Large intestine (tissue), 3 donors: ENCODE data around the gene TMEM238L. TPM values are rescaled to one million over a fixed set of nuclear protein-coding genes. Genes with fewer than 3 reads are reported as not detected.

Experiments used
- DNase-seq, 2 donors: peaks; one replicate each; pipeline versions ENCODE4 v3.0.0 to v3.0.0-alpha.2; 2013
- H3K27ac ChIP-seq: one replicate; pipeline ENCODE4 v1.5.1; 2013; ENCODE audit warnings: low read length
- H3K27me3 ChIP-seq: 2 replicates; pipeline ENCODE4 v1.6.1; 2013; ENCODE audit warnings: low read length; ENCODE audit not compliant: control insufficient read depth, insufficient read depth
- H3K36me3 ChIP-seq: 2 replicates; pipeline ENCODE4 v1.6.1; 2013; ENCODE audit warnings: low read length; ENCODE audit not compliant: control insufficient read depth, insufficient read depth
- H3K4me1 ChIP-seq: one replicate; pipeline ENCODE4 v1.6.1; 2013; ENCODE audit warnings: low read length; ENCODE audit not compliant: control insufficient read depth, insufficient read depth
- H3K4me3 ChIP-seq: one replicate; pipeline ENCODE4 v1.5.1; 2013; ENCODE audit warnings: low read length
- H3K9me3 ChIP-seq: one replicate; pipeline ENCODE4 v1.6.1; 2013; ENCODE audit warnings: mild to moderate bottlenecking, low read depth, low read length, moderate library complexity; ENCODE audit not compliant: control insufficient read depth
- WGBS: methylation state at CpG from one replicate; pipeline ENCODE4 v1.1.5; 2013; ENCODE audit warnings: low lambda C conversion rate; ENCODE audit not compliant: insufficient coverage; 5-methylcytosine and 5-hydroxymethylcytosine counted together
- polyA plus RNA-seq: library from polyadenylated mRNA; unstranded; fragments of 120-200 nt; gene quantifications from one replicate; pipeline ENCODE4 v1.2.1, GENCODE V29; 2013

The TMEM238L gene
- polyA plus RNA-seq, 1 donor, result 3.5 TPM

DNA sequence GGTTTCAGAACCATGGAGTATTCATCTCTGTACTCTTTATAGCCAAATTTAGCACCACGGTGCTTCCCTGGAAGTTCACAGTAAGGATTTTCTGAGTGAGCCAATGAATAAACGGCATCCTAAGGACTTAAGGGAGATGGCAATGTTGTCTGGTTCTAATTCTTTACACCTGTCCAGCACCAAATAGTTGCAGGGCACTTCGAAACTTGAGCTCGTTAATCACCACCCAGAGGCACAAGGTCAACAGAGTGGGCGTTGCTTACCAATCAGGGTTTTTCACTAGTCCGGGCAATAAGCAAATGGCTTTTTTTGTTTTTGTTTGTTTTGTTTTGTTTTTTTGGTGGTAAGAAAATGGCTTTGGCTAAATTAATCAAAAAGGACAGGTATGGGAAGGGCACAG lies 45.8 kb downstream of the TMEM238L start:
- Histone ChIP-seq H3K9me3 (no peaks in the 10 kb centered on the region), H3K27ac (peak overlapping the region; percentile 8), H3K4me1 (peaks cover 13% of the 10 kb centered on the region), H3K36me3 (peaks cover 33% of the 10 kb centered on the region), H3K27me3 (no peaks in the 10 kb centered on the region), H3K4me3 (no peak overlapping the region)
- no peak for DNase-seq
- 30% methylated on average over 2 of the region's 6 CpGs for WGBS

DNA sequence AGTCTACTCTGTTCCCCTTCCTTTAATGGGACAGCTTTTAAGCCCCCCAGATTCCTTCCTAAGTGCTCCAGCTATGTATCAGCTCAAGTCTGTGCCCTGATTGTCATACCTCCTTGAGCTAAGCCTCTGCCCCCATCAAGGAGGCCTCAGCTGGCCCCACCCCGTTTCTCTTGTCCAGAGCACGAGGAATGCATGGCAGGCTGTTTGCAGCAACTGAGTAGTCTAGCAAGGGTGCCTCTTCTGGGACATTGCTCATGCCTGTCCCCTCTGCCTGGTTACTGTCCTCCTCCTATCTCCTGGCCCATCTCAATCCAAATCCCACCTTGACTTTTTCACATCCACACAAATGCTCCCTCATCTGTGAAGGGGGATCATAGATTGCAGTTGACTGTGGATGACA lies 46.3 kb downstream of the TMEM238L start:
- peak in 1 of 2 donors; percentile 48 for DNase-seq
- no peak overlapping the region for H3K4me3 ChIP-seq
- H3K27ac ChIP-seq, result peak overlapping the region; percentile 39
- peaks cover 13% of the 10 kb centered on the region for H3K4me1 ChIP-seq
- whole genome bisulfite sequencing, result no CpG with 5 or more reads among the region's 2 CpGs
- no peaks in the 10 kb centered on the region for H3K9me3 ChIP-seq
- peaks cover 32% of the 10 kb centered on the region for H3K36me3 ChIP-seq
- H3K27me3 ChIP-seq, result no peaks in the 10 kb centered on the region

DNA sequence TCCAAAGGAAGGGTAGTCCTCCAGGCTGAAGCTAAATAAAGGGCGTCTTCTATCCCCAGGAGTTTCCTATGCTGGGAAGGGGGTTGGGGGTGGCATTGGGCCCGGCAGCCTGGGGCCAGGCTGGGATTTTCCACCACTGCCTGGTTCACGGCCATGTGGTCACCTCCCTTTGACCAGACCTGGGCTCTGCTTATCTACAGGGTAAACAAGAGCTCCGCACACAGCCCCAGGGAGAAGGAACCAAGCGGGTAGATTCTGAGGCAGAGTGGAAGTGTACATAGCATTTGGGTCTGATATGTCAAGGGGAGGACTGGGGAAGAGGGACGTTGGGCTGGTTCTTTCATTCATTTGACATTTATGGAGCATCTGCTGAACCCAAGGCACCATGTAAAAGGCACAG lies 46.8 kb downstream of the TMEM238L start:
- no peaks in the 10 kb centered on the region for H3K27me3 ChIP-seq
- H3K4me1 ChIP-seq, result peaks cover 13% of the 10 kb centered on the region
- H3K27ac ChIP-seq, result peak overlapping the region; percentile 39
- H3K4me3 ChIP-seq, result no peak overlapping the region
- WGBS, result no CpG with 5 or more reads among the region's 6 CpGs
- peaks cover 30% of the 10 kb centered on the region for H3K36me3 ChIP-seq
- no peaks in the 10 kb centered on the region for H3K9me3 ChIP-seq
- no peak for DNase-seq

DNA sequence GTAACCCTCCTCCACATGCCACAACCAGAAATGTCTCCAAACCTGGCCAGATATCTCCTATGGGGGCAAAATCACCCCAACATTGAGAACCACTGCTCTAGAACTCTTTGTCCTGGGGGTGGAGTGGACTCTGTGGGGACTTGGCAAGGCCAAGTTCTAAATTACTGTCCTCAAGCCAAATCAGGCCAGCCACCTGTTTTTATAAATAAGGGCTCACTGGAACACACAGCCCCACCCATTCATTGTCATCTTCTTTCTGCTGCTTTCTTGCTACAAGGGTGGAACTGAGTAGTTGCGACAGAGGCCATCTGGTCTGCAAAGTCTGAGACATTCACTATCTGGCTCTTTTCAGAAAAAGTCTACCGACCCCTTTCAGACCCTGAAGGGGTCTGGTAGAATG lies 47.3 kb downstream of the TMEM238L start:
- Histone ChIP-seq H3K27me3 (no peaks in the 10 kb centered on the region), H3K4me1 (peaks cover 13% of the 10 kb centered on the region), H3K36me3 (peaks cover 27% of the 10 kb centered on the region), H3K4me3 (no peak overlapping the region), H3K27ac (peak overlapping the region; percentile 39), H3K9me3 (no peaks in the 10 kb centered on the region)
- no CpG with 5 or more reads among the region's 2 CpGs for WGBS
- DNase-seq, result no peak

DNA sequence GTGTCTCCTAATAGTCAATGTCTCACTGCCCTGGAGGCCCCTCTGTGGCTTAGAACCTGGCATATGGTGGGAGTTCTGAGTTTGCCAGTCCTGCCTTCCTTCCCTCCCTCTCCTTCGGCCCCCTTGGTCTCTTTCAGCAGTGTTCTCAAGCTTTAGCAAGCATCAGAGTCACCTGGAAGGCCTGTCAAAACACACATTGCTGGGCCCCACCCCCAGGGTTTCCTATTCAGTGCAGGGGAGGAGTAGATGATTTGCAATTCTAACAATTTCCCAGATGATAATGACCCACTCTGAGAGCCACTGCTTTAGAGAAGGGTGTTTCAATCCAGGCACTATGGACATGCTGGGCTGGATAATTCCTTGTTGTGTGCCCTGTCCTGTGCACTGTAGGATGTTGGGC lies 47.7 kb downstream of the TMEM238L start:
- H3K4me3 ChIP-seq, result no peak overlapping the region
- WGBS, result no CpG with 5 or more reads among the region's 1 CpG
- H3K36me3 ChIP-seq, result peaks cover 25% of the 10 kb centered on the region
- no peaks in the 10 kb centered on the region for H3K27me3 ChIP-seq
- no peak overlapping the region for H3K27ac ChIP-seq
- H3K9me3 ChIP-seq, result no peaks in the 10 kb centered on the region
- peaks cover 13% of the 10 kb centered on the region for H3K4me1 ChIP-seq
- DNase-seq, result no peak

DNA sequence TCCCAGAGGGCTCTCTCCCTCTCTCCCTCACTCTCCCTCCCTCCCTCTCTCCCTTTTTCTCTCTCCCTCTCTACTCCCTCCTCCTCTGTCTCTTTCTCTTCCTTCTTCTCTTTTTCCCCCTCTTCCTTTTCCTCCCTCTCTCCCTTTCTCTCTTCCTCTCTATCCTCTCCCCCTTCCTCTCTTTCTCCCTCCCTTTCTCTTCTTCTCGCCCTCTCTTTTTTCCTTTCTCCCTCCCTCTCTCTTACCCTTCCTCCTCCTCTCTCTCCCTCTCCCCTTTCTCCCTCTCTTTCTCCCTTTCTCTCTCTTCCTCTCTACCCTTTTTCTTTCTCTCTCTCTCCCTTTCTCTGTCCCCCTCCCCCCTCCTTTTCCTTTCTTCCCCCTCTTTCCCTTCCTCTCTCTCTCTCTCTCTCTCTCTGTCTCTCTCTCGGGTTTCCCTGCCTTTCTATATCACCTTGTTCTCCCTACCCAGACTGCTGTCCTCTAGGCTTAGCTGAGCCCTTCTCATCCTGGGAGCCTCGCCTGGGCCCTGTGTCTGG lies 48.2 kb downstream of the TMEM238L start:
- 89% methylated on average over 2 of the region's 3 CpGs for WGBS
- Histone ChIP-seq H3K27ac (no peak overlapping the region), H3K36me3 (peaks cover 23% of the 10 kb centered on the region), H3K4me1 (peaks cover 13% of the 10 kb centered on the region), H3K27me3 (no peaks in the 10 kb centered on the region), H3K9me3 (no peaks in the 10 kb centered on the region), H3K4me3 (no peak overlapping the region)
- DNase-seq, result no peak

DNA sequence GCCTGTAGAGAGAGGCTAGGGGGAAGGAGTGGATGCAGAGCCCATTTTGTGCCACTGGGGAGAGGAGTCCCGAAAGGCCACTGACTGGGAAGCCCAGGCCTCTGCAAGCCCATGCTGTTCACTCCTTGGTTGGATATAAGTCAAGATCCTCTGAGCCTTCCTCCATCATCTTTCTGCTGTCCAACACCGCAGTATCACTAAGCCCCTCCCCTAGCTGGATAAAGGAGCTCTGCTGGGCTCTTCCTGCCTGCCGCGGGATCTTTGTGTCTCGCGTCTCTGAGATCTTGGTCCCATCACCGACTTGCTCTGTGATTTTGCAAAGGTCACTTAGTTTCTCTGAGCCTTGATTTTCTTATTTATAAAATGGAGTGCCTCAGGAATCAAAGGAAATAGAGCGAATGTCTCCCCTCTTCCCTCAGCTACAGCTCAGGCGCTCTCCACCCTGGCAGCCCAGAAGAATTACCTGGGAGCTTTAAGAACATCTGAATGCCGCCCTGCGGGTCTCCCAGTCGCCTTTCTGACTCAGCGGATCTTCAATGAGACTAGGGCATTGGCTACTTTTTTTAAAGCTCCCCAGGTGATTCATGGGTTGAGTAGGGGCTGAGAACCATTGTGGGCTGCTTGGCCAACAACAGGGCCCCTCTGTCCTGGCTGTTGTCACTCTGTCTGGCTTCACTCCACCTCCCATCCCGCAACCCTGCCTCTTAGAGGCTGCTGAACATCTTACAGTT lies 48.9 kb downstream of the TMEM238L start:
- Histone ChIP-seq H3K9me3 (no peaks in the 10 kb centered on the region), H3K27me3 (no peaks in the 10 kb centered on the region), H3K27ac (no peak overlapping the region), H3K4me3 (no peak overlapping the region), H3K36me3 (peaks cover 22% of the 10 kb centered on the region), H3K4me1 (peaks cover 13% of the 10 kb centered on the region)
- DNase-seq, result no peak
- WGBS, result 80% methylated on average over 1 of the region's 14 CpGs

DNA sequence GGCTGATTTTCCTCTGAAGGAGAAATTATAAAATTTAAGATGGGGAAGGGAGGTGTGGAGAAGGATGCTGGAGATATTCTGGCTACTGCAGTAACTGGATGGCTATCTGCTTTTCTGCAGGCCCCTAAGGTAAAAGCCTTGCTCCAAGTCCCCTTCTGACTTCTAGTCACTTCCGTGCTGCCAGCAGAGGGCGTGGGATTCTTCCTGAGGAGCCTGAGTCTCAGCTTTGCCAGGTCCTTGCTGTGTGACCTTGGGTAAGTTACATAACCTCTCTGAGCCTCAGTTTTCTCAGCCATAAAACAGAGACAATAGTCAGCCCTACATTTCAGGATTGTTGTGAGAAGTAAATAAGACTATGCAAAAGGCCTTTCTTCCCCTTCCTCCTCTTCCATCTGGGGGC lies 49.8 kb downstream of the TMEM238L start:
- no peak overlapping the region for H3K27ac ChIP-seq
- WGBS, result no CpG with 5 or more reads among the region's 2 CpGs
- no peaks in the 10 kb centered on the region for H3K9me3 ChIP-seq
- no peaks in the 10 kb centered on the region for H3K27me3 ChIP-seq
- no peak overlapping the region for H3K4me3 ChIP-seq
- H3K4me1 ChIP-seq, result peaks cover 13% of the 10 kb centered on the region
- peaks cover 22% of the 10 kb centered on the region for H3K36me3 ChIP-seq
- DNase-seq, result no peak

DNA sequence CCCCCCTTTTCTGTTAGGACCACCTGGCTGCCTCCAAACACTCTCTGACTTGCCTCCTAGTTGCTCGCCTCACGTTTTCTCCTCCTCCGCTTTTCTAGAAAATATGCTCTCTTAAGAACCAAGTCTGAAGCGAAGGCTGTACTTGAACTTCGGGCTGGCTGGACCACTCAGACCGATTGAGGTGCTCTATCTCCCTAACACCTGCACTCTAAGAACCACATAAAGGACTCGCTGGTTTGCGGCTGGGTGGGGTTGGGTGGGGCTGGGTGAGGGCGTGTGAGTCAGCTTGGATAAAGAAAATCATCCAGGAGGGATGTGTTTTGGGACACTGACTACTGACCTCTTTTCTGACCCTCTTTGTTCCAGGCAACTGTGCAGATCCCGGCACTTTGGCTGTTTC lies 51.2 kb downstream of the TMEM238L start:
- no peak overlapping the region for H3K27ac ChIP-seq
- peaks cover 22% of the 10 kb centered on the region for H3K36me3 ChIP-seq
- H3K4me3 ChIP-seq, result no peak overlapping the region
- H3K9me3 ChIP-seq, result no peaks in the 10 kb centered on the region
- no peak for DNase-seq
- no peaks in the 10 kb centered on the region for H3K27me3 ChIP-seq
- no CpG with 5 or more reads among the region's 10 CpGs for WGBS
- H3K4me1 ChIP-seq, result peaks cover 13% of the 10 kb centered on the region

DNA sequence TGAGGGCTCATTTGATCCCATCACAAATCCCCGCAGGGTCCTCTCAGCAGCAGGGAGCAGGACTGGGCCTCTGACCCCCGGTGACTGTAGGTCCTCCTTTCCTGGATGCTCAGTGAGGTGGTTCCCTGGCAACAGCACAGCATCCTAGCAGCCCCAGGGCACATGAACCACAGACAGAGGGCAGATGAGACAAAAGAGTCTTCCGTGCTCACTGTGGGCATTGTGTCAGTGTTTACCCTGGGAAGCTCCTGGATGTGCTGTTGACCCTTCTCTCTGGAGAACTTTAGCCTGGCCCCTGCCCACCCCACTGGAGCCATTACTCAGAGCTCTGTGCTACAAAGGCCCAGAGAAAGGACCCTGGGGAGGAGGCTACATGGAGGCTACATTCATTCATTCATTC lies 52.3 kb downstream of the TMEM238L start:
- H3K27ac ChIP-seq, result no peak overlapping the region
- peaks cover 3% of the 10 kb centered on the region for H3K4me1 ChIP-seq
- H3K4me3 ChIP-seq, result no peak overlapping the region
- peaks cover 17% of the 10 kb centered on the region for H3K36me3 ChIP-seq
- no CpG with 5 or more reads among the region's 3 CpGs for WGBS
- DNase-seq, result no peak
- no peaks in the 10 kb centered on the region for H3K9me3 ChIP-seq
- H3K27me3 ChIP-seq, result no peaks in the 10 kb centered on the region

DNA sequence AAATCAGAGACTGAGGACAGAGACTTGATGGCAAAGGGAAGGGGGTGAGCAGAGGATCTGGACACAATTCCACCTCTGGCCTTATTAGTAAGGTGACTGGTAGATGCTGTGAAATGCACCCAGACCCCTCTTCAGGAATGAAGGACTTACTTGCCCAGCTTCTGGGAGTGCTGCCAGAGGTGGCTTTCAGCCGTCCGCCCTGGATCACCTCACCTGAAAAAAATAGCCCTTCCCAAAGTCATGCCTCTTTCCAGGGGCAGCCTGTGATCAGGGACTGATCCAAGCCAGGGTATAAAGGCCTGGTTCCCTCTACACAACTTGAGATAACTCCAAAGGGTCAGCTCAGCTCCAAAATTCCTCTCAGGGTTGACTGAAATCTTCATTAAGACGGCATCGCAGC lies 53.7 kb downstream of the TMEM238L start:
- Histone ChIP-seq H3K36me3 (peaks cover 8% of the 10 kb centered on the region), H3K9me3 (no peaks in the 10 kb centered on the region), H3K27me3 (no peaks in the 10 kb centered on the region), H3K4me3 (no peak overlapping the region), H3K27ac (no peak overlapping the region), H3K4me1 (peaks cover 6% of the 10 kb centered on the region)
- no CpG with 5 or more reads among the region's 4 CpGs for WGBS
- DNase-seq, result no peak
